ENCODE measurements around the gene SESN2.

GRCh38 chr1:28296401-28297261 is 37.3 kb downstream of the SESN2 start:
- TF ChIP-seq CTCF (IDR thresholded peaks at IDR 0.05) (no peak), POLR2A (IDR thresholded peaks at IDR 0.05) (no peak)
